ENCODE data around the gene FJX1.

The FJX1 gene

GRCh38 chr11:35606206-35606605, 12.1 kb upstream of the FJX1 start:
- DNase-seq = no peak

DNA sequence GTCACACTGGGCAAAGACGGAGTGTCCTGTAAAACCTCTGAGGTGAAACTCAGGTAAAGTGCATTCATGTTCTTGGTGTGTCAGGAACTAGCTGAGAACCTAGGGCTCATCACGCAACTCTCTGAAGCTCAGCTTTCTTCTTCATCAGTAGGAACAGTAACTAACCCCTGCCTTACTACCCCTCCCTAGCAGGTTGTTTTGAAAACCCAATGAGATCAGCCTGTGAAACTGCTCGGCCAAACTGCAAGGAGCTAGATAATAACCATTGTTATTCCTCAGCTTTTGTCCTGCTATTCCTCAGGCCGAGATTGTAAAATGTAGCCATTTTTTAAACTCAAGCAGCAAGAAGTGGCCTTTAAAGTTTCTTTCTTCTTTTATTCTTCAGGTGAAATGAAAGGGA, 9.8 kb upstream of the FJX1 start:
- no peak for DNase-seq

DNA sequence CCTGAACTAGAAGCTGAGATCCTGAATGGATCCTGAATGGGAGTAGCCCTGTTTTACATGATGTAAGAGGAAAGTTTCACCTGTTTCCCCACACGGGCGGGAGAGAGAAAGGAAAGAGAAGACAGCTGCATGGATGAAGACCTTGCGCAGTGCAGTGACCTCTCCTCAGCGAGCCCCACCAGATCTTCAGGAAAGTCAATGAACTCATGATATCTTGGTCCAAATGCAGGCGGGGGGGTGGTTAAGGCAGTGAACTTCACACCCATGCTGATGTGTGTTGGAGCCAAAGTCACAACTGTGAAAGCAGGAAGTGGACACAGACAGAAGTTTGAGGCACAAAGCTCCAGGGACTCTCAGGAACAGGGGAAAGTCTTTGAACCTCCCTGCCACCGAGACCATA, 8.6 kb upstream of the FJX1 start:
- no peak for DNase-seq

GRCh38 chr11:35610631-35611030, 7.6 kb upstream of the FJX1 start:
- DNase-seq = no peak

DNA sequence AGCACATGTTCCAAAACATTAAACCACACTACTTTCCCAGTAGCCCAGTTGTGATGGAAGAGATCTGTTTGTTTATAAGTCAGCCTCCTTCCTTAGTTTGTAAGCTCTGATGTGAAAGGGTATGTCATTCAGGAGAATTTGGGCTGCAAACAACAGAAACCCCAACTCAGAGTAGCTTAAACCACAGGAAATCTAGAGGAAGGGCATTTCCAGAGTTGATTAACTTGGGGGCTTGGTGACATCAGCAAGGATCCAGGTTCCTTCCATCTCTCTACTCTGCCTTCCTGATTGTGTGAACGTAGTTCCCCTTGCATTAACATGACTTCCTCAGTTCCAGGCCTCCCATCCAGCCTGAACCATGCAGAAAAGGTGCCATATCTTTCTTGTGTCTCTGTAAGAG, 6.5 kb upstream of the FJX1 start:
- DNase-seq = no peak

DNA sequence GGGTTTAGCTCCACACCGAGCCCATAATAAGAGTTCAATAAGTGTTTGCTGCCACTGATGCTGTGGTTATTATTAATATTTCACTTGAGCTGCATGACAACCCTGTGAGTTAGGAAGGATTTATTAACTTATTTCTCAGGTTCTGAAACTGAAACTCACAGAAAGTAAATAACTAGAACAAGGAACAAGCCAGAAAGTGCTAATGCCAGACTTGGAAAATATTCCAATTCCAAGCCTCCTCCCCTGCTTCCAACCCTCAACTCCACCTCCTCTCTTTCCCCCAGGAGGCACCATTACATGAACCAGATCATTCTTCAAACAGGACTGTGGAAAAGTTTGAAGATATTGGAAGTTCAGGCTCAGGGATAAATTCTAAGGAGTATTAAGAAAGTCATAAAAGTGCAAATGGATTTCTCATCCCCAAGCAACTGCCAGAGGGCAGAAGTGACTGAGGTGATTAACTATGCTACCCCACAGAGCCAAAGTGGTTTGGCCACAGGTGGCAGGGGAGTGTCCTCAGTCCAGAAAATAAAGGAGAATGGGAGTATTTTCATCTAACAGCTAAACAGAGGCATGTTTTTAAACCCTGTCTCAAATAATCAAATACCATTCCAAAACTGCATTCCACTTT, 3.2 kb upstream of the FJX1 start:
- no peak for DNase-seq

DNA sequence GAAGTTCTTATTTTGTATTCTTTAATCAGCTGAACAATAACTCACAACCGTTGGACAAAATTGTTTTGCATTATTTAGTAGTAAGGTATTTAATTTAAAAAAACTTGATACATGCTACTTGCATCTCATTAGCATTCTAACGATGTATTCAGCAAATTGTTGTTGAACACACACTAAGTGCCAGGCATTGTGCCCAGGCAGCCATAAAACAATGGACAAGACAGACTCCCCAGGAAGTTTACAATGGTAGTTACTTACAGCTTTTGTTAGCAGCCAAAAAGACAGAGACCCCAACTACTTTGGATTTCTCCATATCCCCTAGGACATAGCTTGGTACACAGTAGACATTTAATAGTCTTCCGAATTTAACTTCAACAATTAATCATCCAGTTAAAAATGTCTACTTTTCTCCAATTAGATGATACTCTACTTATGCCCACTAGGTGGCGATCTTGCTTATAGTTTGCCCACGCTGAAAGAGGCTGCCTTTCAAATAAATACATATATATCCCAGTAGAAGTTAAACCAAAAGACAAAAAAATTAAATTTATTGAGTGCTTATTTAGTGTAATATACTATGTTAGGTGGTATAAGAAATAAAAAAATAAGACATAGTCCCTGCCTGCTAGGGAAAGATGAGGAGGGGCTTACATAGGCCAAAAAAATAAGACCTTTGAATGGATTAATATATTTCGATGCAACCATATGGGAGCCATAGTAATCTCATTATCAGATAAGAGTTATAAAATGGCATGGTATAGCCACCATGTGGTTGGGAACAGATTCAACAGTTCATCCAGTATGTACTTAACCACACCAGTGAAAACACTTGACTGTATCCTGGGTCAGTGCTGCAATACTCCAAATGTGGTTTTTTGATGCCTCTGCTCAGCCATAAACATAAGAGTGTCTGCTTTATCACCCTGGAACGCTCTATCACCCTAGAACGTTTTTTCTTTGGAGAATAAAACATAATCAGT, 2.0 kb upstream of the FJX1 start:
- DNase-seq = peak; percentile 47 to 63

GRCh38 chr11:35617316-35617686, 959 bp upstream of the FJX1 start:
- DNase-seq = no peak

DNA sequence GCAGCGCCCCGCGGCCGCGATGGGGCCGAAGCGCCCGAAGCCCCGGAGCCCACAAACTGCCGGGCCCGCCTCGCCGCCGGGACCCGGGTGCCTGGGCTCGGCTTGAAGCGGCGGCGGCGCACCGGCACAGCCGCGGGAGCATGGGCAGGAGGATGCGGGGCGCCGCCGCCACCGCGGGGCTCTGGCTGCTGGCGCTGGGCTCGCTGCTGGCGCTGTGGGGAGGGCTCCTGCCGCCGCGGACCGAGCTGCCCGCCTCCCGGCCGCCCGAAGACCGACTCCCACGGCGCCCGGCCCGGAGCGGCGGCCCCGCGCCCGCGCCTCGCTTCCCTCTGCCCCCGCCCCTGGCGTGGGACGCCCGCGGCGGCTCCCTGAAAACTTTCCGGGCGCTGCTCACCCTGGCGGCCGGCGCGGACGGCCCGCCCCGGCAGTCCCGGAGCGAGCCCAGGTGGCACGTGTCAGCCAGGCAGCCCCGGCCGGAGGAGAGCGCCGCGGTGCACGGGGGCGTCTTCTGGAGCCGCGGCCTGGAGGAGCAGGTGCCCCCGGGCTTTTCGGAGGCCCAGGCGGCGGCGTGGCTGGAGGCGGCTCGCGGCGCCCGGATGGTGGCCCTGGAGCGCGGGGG, 346 bp downstream of the FJX1 start:
- DNase-seq = peak in 1 of 2 donors; percentile 19

- DNase-seq = peak in 1 of 2 donors; percentile 22
These were observed 1.0 kb downstream of the FJX1 start for GRCh38 chr11:35619116-35619854.

DNA sequence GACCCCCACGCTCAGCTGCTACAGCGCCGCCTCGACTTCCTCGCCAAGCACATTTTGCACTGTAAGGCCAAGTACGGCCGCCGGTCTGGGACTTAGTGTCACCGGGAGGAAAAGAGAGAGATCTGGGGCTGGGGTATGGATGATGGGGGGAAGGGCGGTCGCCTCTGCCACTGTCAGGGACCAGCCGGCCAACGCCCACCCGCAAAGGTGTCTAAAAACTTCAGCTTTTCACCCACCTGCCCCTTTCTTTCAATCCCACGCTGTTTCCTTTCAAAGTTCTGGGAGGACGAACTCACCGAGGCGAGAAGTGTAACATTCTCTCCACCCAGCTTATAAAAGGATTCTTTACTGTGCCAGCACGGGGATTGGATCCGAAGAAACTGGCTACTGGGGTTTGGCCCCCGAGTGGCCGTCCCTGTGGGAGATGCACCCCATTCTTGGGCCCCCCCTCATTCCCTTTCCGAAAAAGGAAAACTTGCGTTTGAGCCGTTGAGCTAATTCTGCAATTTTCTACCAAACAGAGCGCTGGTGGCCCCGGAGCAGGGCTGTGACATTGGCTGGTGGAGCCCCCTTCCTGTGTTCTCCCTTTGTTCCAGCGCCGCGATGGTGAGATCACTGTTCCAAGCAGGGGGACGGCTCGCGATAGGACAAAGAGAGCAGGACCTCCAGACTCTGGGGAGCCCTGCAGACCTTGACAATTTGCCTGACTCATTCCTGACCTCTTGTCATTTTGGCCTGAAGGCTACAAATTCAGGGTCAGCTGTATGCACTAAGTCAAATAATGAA, 1.8 kb downstream of the FJX1 start:
- DNase-seq = no peak

DNA sequence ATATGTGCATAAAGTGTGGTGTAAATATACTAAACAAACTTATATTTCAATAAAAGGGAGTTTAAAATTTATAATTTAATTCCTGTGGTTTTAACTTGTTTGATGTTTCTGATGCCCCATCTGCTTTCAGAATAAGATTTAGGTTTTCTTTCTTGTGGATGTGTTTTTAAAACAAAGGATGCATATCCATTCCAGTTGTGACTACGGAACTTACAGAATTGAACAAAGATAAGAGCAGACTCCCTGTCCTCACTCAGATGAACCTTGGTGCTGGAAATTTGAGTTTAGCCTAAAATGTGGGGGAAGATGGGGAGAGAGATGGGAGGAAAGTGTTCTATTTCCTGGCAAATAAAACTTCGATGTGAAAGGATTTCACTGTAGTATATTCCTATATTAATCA, 2.5 kb downstream of the FJX1 start:
- DNase-seq = no peak

GRCh38 chr11:35621620-35622019, 3.4 kb downstream of the FJX1 start:
- DNase-seq = no peak

GRCh38 chr11:35622070-35622469, 3.8 kb downstream of the FJX1 start:
- DNase-seq = no peak

DNA sequence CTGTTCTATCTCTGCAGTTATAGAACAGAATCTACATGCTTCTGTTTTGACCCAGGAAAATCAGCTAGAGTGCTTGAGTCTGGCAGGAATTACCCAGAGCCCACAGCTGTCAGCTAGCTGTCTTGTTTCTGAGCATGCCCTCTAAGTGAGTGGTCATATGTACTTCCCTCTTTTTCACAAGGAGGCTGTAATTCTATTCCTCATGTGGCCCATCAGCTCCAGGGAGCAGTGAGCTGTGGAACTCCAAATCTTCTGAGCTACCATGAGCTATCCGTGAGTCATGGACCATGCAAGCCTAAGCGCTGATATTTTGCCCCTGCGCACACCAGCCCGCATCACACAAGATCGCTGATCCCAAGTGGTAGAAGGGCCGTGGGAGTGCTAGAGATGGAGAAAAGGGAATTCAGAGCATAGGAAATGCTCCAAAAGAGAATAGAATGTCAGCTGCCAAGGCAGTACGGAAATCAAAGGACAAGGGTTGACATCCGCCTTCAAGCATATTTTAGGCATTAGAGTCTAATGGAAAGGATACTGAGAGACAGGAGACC, 5.4 kb downstream of the FJX1 start:
- DNase-seq = peak; percentile 22 to 37

DNA sequence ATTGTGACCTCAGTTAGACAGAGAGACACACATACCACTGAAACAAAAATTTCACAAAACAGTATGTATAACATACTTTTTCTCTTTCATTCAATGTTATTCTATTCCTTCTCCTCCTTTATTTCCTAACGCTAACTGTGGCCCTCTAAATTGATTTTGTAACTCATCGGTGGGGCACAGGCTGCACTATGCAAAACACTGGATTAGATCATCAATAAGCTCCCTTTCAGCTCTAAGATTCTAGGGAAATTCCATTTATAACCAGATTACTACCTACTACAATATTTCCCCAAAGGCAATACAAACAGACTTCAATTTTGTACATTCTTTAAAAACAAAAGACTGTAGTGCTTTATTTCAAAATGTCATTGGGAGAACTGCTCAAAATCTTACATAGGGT, 6.1 kb downstream of the FJX1 start:
- no peak for DNase-seq

- DNase-seq = no peak
These were observed 6.5 kb downstream of the FJX1 start for GRCh38 chr11:35624781-35625180.

DNA sequence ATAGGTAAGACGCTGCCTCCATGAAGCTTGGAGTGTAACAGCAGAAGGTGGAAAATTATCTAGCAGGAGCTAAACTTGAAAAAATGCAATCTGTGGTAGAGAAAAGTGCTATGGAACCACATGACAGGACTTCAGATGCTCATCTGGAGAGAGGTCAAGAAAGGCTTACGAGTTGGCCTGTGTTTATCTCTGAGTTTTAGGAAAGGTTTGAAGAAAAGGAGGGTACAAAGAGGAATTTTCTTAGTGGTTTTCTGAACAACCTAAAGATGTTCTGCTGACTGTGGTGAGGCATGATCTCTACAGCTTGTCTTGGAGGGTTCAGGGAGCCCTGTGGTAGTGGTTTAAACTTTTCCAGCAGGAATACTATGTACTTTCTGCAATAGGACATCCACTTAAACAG, 8.2 kb downstream of the FJX1 start:
- no peak for DNase-seq

DNA sequence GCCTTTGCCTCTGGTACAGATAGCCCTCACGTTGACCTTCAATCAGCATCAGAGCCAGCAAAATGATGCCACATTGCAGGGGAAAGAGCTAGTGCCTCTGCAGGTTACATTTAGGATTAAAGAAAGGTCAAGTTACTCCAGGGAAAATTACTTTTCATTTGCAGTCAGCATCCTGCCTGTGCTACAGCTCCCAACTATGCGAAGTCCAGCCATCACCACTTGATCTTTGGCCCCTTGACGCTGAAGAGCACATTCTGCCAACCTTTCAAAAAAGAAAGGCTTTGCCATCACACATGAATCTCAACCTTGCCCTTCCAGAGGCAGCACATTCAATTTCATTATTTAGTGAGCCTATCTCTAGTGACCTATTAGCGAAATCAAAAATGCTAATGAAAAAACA, 11.3 kb downstream of the FJX1 start:
- DNase-seq = no peak

DNA sequence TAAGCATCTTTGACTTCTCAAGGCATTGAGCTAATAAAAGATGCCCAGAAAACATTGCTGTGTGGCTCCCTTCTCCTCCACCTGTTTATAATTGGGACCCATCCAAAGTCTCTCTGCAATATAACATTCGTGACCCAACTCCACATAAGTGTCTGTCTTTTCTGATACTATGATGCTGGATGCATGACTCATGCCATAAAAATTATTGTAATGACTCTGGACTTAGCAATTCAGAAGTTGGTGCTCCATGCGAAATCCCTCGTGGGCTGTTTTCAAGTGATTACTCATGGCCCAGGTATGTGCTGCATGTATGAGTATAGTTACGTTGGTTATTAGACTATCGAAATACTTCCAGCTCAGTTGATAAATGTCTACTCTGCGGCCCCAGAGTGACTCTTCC, 11.7 kb downstream of the FJX1 start:
- DNase-seq = no peak

DNA sequence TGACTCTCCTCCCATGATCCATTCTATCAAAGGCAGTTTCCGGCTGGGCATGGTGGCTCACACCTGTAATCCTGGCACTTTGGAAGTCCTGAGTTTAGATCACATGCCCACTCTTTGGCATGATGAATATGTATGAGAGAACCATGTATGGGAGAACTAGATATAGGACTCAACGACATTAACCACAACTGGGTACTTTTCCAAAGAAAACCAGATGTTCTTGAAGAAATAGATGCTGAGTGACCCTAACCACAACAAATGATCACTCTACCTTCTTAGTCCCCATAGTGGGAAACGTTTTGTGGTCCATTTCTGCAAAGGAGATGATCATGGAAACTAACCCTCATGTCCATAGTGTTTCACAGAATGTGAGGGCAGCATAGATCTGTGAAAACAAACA, 13.6 kb downstream of the FJX1 start:
- no peak for DNase-seq

DNA sequence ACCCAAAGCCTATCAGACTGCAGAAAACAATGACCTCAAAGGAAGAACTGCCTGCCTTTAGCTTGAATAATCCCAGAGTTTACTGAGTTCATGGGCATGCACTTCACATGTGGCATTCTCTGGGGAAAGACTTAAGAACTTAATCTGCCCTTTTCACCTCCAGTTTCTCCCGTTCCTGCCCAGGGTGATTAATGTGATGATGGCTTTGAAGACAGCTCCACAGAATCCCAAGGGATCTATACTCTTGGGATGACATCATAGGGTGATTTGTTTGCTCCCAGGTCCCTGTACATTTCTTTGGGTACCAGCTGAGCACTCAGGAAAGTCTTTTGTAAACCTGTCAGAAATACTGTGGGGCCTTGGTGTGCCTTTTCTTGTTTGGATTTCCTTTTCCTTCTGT, 14.0 kb downstream of the FJX1 start:
- DNase-seq = no peak

All from inflammatory macrophage (primary cell).